KOPT-K1 (cell line): Measurements from ENCODE around the gene FHOD3.

ENCODE experiments used
- H3K27ac ChIP-seq: fragments of 200-600 bp; sonication (generic); 2 replicates; pipeline ENCODE4 v1.5.1; 2016; ENCODE audit warnings: antibody characterized with exemption, mild to moderate bottlenecking, low read depth, low read length; ENCODE audit not compliant: poor library complexity, severe bottlenecking
- H3K36me3 ChIP-seq: fragments of 200-600 bp; sonication (generic); 2 replicates; pipeline ENCODE4 v1.5.1; 2017; ENCODE audit warnings: antibody characterized with exemption, mild to moderate bottlenecking, low read length, moderate library complexity; ENCODE audit not compliant: insufficient read depth
- H3K9me3 ChIP-seq: fragments of 200-600 bp; sonication (generic); 2 replicates; pipeline ENCODE4 v1.5.1; 2017; ENCODE audit warnings: antibody characterized with exemption, low read length, mild to moderate bottlenecking; ENCODE audit not compliant: insufficient read depth, poor library complexity, severe bottlenecking

Gene FHOD3

DNA sequence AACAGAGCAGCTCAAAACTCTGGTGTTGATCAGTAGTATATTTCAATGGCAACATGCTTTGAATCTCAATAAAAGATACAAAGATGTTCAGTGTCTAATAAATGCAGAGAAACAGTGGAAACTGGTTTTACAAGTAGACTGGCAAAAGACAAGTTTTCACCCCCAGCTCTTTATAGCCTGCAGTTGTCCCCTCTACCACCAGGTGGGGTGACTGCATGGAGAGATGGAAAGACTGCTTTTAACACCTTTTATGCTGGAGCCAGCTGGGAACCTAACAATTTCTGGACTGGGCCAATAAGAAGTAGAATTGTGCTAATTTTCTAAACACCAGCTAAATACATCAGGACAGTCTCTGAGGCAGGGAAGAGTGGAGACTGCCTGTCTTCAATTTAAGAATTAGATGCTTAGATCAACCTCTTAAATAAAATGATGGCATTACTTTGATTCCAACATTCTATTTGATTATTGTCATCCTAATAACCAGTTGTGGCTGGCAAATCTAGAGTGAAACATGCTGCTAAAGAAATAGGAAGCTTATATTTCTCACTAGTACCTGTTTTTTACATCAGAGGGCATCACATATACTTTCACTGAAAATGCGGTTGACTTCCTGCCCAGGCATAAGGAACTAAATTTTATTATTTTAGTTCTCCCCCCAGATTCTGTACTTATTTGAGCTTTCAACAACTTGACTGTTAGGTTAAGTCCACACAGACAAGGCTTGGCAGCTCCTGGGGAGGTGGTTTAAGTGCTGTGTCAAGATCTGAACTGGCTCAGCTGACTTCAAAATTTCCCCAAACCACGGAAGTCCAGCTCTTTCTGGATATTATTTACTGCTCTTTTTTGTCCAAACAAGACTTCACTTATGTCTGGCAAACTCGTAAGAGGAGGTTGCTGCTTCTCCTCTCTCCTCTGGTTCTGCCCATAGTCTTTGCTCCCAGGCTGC, 390.8 kb downstream of the FHOD3 start:
- H3K9me3 ChIP-seq: peaks cover 12% of the 10 kb centered on the region
- no peaks in the 10 kb centered on the region for H3K36me3 ChIP-seq
- no peak overlapping the region for H3K27ac ChIP-seq

DNA sequence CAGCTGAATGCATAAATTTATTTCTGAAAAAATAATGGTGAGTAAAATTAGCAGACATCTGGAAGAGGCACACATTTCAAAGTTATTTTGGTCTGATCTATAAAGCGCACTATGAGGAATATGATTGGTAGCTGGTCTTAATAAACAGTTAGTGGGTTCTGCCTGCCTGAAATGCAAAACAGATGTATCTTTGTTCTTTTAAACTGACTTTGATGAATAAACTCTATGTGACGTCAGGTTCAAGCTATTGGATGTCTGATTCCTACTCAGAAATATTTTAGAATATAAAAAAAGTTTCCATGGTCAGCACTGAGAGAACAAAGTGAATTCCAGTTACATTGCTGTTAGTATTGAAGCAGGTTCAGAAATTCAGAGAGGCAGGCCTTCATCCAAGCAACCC, 394.9 kb downstream of the FHOD3 start:
- H3K27ac ChIP-seq: no peak overlapping the region
- H3K36me3 ChIP-seq: no peaks in the 10 kb centered on the region
- H3K9me3 ChIP-seq: no peaks in the 10 kb centered on the region

DNA sequence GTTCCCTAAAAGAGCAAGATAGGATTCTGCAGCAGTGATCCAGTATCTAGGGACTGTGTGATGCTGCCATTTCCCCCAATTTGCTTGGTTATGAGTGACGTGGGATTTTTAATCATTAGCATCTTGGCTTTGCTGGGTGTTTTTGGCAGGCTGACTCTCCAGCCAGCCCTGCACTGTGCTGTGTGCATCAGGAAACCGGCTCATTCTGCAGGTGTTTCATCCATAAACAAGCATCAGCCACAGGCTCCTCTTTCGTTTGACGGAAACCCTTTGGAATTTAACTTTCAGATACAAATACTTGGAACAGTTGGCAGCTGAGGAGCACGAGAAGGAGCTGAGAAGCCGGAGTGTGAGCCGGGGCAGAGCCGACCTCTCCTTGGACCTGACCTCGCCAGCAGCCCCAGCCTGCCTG, 395.4 kb downstream of the FHOD3 start:
- H3K9me3 ChIP-seq: no peaks in the 10 kb centered on the region
- H3K27ac ChIP-seq: no peak overlapping the region

DNA sequence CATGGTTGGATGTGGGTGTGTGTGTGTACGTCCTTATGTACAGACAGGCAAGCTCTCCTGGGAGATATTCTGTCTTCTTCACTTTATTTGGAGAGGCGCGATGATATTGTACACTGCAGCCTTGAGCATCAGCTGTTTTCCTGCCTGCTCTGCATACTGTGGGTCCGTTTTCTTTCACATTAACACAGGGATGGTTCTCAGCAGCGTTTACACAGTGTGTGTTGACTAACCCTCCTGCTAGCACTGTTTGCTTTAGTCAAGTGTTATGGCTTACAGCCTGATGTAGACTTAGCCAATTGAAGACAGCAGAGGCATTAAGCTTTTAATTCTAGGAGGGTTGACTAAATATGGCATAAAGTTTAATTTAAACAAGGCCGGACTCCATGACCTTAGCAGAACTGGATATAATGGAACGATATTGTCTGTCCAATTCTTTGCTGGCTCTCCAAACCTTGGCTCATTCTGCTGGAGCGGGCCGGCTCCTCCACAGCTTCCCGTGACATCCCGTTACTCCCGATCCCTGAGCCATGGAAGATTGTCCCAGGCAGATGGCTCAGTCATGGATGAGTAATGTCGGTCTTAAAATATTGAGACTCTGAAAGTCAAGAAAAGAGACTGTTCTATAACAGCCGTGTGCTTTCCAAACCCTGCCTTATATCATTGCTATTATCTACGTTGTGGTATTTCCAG, 396.6 kb downstream of the FHOD3 start:
- Histone ChIP-seq H3K36me3 (no peaks in the 10 kb centered on the region), H3K27ac (no peak overlapping the region), H3K9me3 (no peaks in the 10 kb centered on the region)

More for the DNA sequence above, 395.4 kb downstream of the FHOD3 start:
- no peaks in the 10 kb centered on the region for H3K36me3 ChIP-seq

DNA sequence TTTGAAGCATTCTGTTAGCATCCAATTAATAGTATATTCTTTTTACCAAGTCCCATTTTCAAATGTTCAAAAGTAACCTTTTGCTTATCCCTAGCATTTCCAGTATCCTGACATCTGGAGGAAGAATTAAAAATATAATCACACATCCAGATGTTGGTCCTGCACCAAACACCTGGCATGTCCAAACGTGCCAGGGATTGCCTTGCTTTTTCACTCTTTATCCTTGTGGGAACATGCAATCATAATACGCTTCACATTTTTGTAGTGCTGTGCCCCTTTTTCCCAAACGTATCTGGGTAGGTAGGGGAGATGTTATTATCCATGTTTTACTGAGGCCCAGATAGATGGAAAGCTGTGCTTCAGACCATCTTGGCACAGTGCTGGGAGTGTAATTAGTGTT, 398.3 kb downstream of the FHOD3 start:
- H3K9me3 ChIP-seq: no peaks in the 10 kb centered on the region
- no peak overlapping the region for H3K27ac ChIP-seq
- H3K36me3 ChIP-seq: no peaks in the 10 kb centered on the region

DNA sequence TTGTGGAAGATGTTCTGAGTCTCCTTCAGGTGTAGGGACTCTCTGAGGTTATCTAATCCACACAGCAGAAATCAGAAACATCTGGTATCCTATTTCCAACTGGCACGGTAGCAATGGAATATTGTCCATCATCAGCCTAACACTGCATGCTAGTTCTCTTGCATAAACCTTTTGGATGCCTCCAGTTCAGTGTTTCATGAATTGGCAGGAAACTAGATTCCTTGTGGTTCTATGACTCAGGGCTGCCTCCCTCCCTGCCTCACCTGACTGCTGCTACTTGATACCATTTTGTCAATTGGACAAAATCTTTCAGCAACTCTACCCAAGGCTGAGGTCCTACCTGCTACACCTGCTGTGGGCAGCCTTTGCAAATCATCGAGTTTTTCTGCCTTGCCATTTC, 400.4 kb downstream of the FHOD3 start:
- Histone ChIP-seq H3K9me3 (no peaks in the 10 kb centered on the region), H3K36me3 (no peaks in the 10 kb centered on the region), H3K27ac (no peak overlapping the region)

DNA sequence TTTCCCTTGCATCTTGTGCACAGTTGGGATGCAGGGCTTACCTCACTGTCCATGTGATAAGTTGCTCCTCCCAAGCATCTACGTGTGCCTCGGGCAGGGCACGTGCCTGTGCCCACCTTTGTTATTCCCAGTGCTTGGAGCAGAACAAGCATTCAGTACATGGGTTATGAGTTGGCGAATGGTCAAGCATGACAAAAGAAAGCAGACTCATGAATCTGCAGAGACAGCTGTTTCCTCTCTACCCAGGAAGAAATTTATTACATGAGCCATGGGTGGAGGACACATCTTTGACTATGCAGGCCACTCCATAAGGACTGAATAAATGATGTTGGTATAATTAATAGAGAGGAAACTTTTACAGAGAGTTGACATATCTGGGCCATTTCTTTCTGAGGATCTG, 403.4 kb downstream of the FHOD3 start:
- H3K36me3 ChIP-seq: no peaks in the 10 kb centered on the region
- H3K27ac ChIP-seq: no peak overlapping the region
- no peaks in the 10 kb centered on the region for H3K9me3 ChIP-seq

DNA sequence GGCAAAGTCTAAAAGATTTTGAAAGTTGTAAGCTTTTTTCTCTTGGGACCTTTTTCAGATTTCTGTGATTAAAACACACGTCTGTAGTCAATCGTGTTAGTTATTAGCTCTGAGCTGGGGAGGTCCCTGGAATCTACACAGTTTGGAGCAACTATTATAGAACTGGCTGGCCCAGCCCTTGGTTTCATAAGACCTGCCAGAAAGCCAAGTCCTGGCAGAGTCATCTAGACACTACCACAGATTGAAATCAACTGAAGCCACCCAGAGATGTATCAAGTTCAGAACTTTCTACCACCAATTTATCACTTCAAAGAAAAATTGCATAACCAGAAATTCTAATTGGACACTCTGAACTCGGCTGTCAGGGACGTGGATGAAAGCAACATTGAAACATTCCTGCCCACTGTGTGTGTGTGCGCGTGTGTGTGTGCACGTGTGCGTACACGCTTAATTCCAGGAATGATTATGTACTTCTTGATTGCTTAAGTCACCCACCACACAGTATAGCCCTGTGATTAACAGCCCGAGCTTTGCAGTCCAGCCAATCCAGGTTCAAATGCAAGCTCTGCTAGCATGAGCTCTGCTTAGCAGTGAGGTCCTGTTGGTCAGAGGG, 405.0 kb downstream of the FHOD3 start:
- Histone ChIP-seq H3K9me3 (no peaks in the 10 kb centered on the region), H3K36me3 (no peaks in the 10 kb centered on the region), H3K27ac (no peak overlapping the region)

DNA sequence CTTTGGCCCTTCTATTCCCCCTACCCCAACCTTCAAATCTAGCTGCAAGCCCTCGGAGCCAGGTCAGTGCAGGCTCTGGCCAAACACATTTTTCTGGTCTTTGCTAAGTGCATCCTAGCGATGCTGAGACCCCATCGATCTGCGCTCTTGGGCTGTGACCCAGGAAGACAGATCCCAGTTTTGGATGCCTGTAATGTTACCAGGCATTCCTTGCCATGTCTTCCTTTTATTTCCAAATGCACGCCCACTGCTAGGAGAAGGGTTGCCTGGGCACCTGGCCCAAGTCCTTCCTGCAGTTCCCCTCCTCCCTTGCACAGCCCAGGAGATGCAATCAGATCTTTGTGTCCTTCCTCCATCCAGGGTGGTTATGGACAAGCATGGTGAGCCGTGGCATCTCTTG, 406.6 kb downstream of the FHOD3 start:
- H3K9me3 ChIP-seq: no peaks in the 10 kb centered on the region
- H3K27ac ChIP-seq: no peak overlapping the region
- no peaks in the 10 kb centered on the region for H3K36me3 ChIP-seq

DNA sequence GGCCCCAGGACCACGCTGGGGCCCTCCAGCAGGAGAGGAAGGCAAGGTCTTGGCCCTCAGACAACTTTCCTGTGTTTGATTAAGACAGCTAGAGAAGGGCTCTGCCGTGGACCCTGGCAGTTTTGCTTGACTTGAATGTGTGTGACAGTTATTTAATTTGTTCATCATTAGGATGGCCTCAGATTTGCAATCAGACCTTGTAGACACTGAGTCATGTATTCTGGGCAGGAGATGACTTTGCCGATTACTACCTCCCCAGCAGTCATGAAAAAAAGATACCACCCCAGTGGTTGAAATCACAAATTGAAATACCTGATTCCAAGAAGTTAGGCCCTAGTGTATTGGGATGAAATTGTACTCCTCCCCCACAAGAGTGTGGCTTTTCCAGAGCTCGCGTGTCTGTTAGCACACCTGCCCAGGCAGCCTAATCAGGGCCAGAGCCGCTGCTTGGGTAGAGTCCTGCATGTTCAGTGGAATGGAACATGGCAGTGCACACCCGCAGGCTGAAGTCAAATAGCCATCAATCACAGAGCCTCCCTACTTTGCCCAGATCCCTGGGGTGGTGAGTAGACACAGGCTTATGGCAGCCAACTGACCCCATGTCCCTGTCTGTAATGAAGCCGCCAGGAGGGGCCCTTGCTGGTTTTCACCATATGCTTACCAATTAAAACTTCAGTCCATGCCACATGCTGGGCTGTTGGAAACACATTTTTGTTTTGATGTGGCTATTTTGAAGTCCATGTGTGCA, 408.8 kb downstream of the FHOD3 start:
- no peaks in the 10 kb centered on the region for H3K36me3 ChIP-seq
- no peak overlapping the region for H3K27ac ChIP-seq
- H3K9me3 ChIP-seq: no peaks in the 10 kb centered on the region

DNA sequence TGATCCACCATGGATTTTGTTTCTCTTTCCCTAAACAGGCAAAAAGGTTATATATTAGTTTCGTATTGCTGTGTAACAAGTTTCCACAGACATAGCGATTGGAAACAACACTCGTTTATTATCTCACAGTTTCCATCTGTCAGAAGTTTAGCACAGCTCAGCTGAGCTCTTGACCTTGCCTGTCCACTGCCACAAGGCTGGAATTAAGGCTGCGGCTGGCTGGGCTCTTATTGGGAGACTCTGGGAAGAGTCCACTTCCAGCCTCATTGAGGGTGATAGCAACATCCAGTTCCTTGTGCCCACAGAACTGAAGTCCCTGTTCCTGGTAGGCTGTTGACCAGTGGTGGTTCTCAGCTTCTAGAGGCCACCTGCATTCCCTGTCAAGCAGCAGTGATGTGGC, 410.9 kb downstream of the FHOD3 start:
- H3K36me3 ChIP-seq: no peaks in the 10 kb centered on the region
- no peak overlapping the region for H3K27ac ChIP-seq
- no peaks in the 10 kb centered on the region for H3K9me3 ChIP-seq

DNA sequence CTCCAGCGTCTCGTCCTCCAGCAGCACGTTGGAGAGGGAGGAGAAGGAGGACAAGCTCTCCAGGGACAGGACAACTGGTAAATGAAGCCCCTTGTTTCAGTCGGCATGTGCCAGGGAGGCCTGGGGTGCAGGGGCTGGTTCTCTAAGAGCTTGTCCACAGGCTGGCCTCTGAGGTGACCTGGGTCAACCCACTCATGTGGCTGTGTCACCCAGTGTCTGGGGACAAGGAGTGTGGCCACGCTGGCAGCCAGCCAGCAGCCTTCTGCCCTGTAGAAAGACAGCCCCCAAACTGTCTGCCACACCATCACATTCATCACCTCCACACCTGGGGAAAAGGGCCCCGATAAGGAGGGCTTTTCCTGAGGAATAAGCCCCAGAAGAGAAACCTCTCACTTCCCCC, 411.8 kb downstream of the FHOD3 start:
- H3K9me3 ChIP-seq: no peaks in the 10 kb centered on the region
- H3K36me3 ChIP-seq: no peaks in the 10 kb centered on the region
- no peak overlapping the region for H3K27ac ChIP-seq

DNA sequence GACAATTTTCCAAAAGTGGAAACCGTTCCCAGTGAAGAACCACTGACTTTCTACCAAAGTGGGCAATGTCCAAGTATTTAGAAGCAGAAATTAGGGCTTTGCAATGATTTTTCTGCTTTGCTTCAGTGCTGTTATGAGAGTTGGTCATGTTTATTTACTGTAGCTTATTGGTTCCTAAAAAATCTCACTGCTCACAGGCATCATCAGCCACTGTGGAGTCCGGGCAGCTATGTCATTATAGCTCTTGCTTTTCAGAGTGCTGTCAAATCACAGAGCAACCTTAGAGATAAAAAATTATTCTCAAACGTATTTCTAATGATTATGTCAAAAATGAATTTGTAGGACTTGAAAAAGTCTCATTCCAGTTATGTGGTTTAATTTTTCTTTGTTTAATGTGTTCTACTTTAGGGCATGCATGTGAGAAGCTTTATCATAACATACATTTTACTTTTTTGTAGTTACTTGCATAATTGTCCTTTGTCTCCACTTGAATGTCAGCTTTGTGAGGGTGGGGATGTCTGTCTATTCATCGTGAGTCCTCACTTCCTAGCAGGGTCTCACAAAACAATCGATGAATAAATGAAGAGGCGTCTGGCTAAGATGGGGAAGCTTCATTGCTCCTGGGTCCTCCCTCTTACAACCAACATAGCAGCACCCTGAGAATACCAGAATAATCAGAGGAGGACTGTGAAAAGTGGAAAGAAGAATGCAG, 413.7 kb downstream of the FHOD3 start:
- Histone ChIP-seq H3K27ac (no peak overlapping the region), H3K36me3 (no peaks in the 10 kb centered on the region), H3K9me3 (no peaks in the 10 kb centered on the region)

DNA sequence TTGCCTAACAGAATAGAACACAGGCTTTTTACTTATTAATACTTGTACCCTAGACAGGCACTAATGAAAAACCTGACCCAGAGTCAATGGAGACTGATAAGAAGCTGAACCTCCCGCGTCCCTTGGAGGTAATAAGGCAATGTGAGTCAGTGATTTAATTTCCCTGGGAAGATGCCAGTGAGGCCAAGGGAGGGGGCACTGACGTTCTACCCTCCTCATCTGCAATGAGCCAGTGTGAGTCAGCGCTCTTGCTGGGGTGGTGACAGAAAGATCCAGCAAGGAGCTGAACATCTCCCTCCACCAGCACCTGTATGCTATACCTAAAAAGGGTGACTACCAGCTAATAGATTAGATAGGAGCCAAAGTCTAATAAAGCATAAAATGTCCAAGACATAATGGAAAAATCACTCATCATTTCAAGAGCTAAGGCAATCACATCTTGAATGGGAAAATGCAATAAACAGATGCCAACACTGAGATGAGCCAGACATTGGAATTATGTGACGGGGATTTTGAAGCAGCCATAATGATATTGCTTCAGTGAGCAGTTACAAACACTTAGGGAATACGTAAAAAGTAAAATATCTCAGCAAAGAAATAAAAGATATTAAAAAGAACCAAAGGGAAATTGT, 414.4 kb downstream of the FHOD3 start:
- no peak overlapping the region for H3K27ac ChIP-seq
- no peaks in the 10 kb centered on the region for H3K36me3 ChIP-seq
- no peaks in the 10 kb centered on the region for H3K9me3 ChIP-seq
